GM12878 (cell line): ENCODE measurements around the gene DHCR7.

Source experiments
- ATF2 ChIP-seq: IDR thresholded peaks from 2 replicates; pipeline ENCODE4 v1.6.1; 2012; ENCODE audit warnings: low read length, inconsistent platforms
- ATF3 ChIP-seq: IDR thresholded peaks from 2 replicates; pipeline ENCODE4 v1.6.1; 2011; ENCODE audit warnings: low read depth, mild to moderate bottlenecking, low read length, moderate library complexity, borderline replicate concordance; ENCODE audit errors: extremely low read depth
- BMI1 ChIP-seq: fragments of 450-650 bp; IDR thresholded peaks from 2 replicates; pipeline ENCODE4 v1.6.1; 2016; ENCODE audit warnings: mild to moderate bottlenecking, moderate library complexity, borderline replicate concordance
- CTCF ChIP-seq, 3 experiments: IDR thresholded peaks in 2 of 3; conservative IDR thresholded peaks in 1 of 3; 2 replicates each; pipeline ENCODE4 v1.5.1; 2011; ENCODE audit warnings: low read depth in 3 of 3, low read length in 3 of 3, mild to moderate bottlenecking in 3 of 3, control low read depth in 2 of 3, moderate library complexity in 2 of 3, inconsistent platforms in 1 of 3, mixed read lengths in 1 of 3; ENCODE audit not compliant: control insufficient read depth in 2 of 3, insufficient read depth in 1 of 3; ENCODE audit errors: extremely low read depth in 1 of 3
- MTA2 ChIP-seq: fragments of 450-650 bp; IDR thresholded peaks from 2 replicates; pipeline ENCODE4 v1.6.1; 2016; ENCODE audit warnings: low read depth, mild to moderate bottlenecking, moderate library complexity
- MYC ChIP-seq: IDR thresholded peaks from 2 replicates; pipeline ENCODE4 v1.6.1; 2011; ENCODE audit warnings: mild to moderate bottlenecking, low read length, moderate library complexity, inconsistent platforms; ENCODE audit not compliant: insufficient read depth, insufficient replicate concordance, insufficient read length, severe bottlenecking
- POLR2A ChIP-seq: IDR thresholded peaks from 2 replicates; pipeline ENCODE4 v1.6.1; 2011; ENCODE audit warnings: low read depth, mild to moderate bottlenecking, low read length
- REST ChIP-seq: IDR thresholded peaks from 2 replicates; pipeline ENCODE4 v1.6.1; 2012; ENCODE audit warnings: mild to moderate bottlenecking, low read depth, low read length
- ZNF274 ChIP-seq: IDR thresholded peaks from one replicate; pipeline ENCODE4 v1.8.0; 2011; ENCODE audit not compliant: insufficient read length, insufficient read depth

GRCh38 chr11:71450507-71450906, 2.3 kb upstream of the DHCR7 start:
- no peak for TF ChIP-seq MYC
- TF ChIP-seq REST = no peak
- no peak for TF ChIP-seq ZNF274
- no peak for TF ChIP-seq ATF2
- no peak for TF ChIP-seq POLR2A
- no peak for TF ChIP-seq BMI1
- no peak for TF ChIP-seq CTCF (IDR thresholded peaks at IDR 0.05 in 2 of 3, conservative IDR thresholded peaks at IDR 0.05 in 1 of 3; ENCODE audit: control insufficient read depth in 2 of 3, extremely low read depth in 1 of 3, insufficient read depth in 1 of 3, low read depth in 3 of 3, low read length in 3 of 3)
- no peak for TF ChIP-seq MTA2
- TF ChIP-seq ATF3 = no peak
